ENCODE data around the gene CBX5. TPM values are rescaled to one million over a fixed set of nuclear protein-coding genes. Genes with fewer than 3 reads are reported as not detected.

The CBX5 gene
- total RNA-seq, 1 donor from 2014 or later = 44.1 TPM

GRCh38 chr12:54208591-54208990, 71.3 kb downstream of the CBX5 start:
- Histone ChIP-seq H3K4me1 (no peaks in the 10 kb centered on the region), H3K27me3 (ENCODE audit: low read depth) (peaks cover 85% of the 10 kb centered on the region), H3K4me3 (no peak overlapping the region), H3K27ac (replicated peaks) (no peak overlapping the region), H3K36me3 (no peaks in the 10 kb centered on the region), H3K9me3 (replicated peaks) (no peaks in the 10 kb centered on the region)
- intact Hi-C loops (cut with micrococcal nuclease) = no loop called here
- TF ChIP-seq CTCF (IDR thresholded peaks at IDR 0.05; ENCODE audit: borderline replicate concordance) = no peak
- no peak for DNase-seq

GRCh38 chr12:54207539-54208294, 72.2 kb downstream of the CBX5 start:
- Histone ChIP-seq H3K4me3 (no peak overlapping the region), H3K27ac (replicated peaks) (no peak overlapping the region), H3K9me3 (replicated peaks) (no peaks in the 10 kb centered on the region), H3K27me3 (ENCODE audit: low read depth) (peaks cover 85% of the 10 kb centered on the region), H3K4me1 (no peaks in the 10 kb centered on the region), H3K36me3 (no peaks in the 10 kb centered on the region)
- intact Hi-C loops (cut with micrococcal nuclease) = no loop called here
- TF ChIP-seq CTCF (IDR thresholded peaks at IDR 0.05; ENCODE audit: borderline replicate concordance) = peak; percentile 91
- DNase-seq = peak; percentile 57

- H3K27ac ChIP-seq (replicated peaks) = no peak overlapping the region
- no peaks in the 10 kb centered on the region for H3K36me3 ChIP-seq
- no peak for DNase-seq
- H3K4me3 ChIP-seq = no peak overlapping the region
- TF ChIP-seq CTCF (IDR thresholded peaks at IDR 0.05; ENCODE audit: borderline replicate concordance) = no peak
- intact Hi-C loops (cut with micrococcal nuclease) = no loop called here
- H3K4me1 ChIP-seq = no peaks in the 10 kb centered on the region
- no peaks in the 10 kb centered on the region for H3K9me3 ChIP-seq (replicated peaks)
- peaks cover 86% of the 10 kb centered on the region for H3K27me3 ChIP-seq (ENCODE audit: low read depth)
Observed at GRCh38 chr12:54206791-54207190, 73.1 kb downstream of the CBX5 start.

GRCh38 chr12:54204316-54204715, 75.6 kb downstream of the CBX5 start:
- peaks cover 87% of the 10 kb centered on the region for H3K27me3 ChIP-seq (ENCODE audit: low read depth)
- no peak overlapping the region for H3K27ac ChIP-seq (replicated peaks)
- H3K9me3 ChIP-seq (replicated peaks) = no peaks in the 10 kb centered on the region
- no peak overlapping the region for H3K4me3 ChIP-seq
- no peaks in the 10 kb centered on the region for H3K4me1 ChIP-seq
- TF ChIP-seq CTCF (IDR thresholded peaks at IDR 0.05; ENCODE audit: borderline replicate concordance) = no peak
- DNase-seq = no peak
- no peaks in the 10 kb centered on the region for H3K36me3 ChIP-seq
- intact Hi-C loops (cut with micrococcal nuclease) = no loop called here

GRCh38 chr12:54201001-54201794, 78.7 kb downstream of the CBX5 start:
- H3K27ac ChIP-seq (replicated peaks) = no peak overlapping the region
- intact Hi-C loops (cut with micrococcal nuclease) = no loop called here
- peak; percentile 43 for DNase-seq
- no peaks in the 10 kb centered on the region for H3K36me3 ChIP-seq
- no peaks in the 10 kb centered on the region for H3K9me3 ChIP-seq (replicated peaks)
- TF ChIP-seq CTCF (IDR thresholded peaks at IDR 0.05; ENCODE audit: borderline replicate concordance) = peak; percentile 98
- no peak overlapping the region for H3K4me3 ChIP-seq
- peaks cover 98% of the 10 kb centered on the region for H3K27me3 ChIP-seq (ENCODE audit: low read depth)
- no peaks in the 10 kb centered on the region for H3K4me1 ChIP-seq

All from left ventricle myocardium inferior (tissue), 1 donor.